HG03378 (cell line): ENCODE measurements around the gene PRR33.
"Not testable (repeated sequence)": the region's sequence is repeated elsewhere in the genome, so short reads cannot be mapped to it uniquely, and the experiment has no call there.

Experiments
- ATAC-seq: cut with Tn5 transposase; IDR thresholded peaks from one replicate; pipeline ENCODE4 v1.9.1; 2021; ENCODE audit warnings: mild to moderate bottlenecking, moderate library complexity; ENCODE audit not compliant: unreplicated experiment

The PRR33 gene

GRCh38 chr11:1878137-1879031 lies 13.3 kb downstream of the PRR33 start:
- ATAC-seq: no peak

- ATAC-seq: no peak
These were observed 14.2 kb downstream of the PRR33 start for GRCh38 chr11:1877211-1878136.

- no peak for ATAC-seq
These were observed 15.2 kb downstream of the PRR33 start for GRCh38 chr11:1876361-1877063.

- not testable (repeated sequence) for ATAC-seq
These were observed 15.8 kb downstream of the PRR33 start for GRCh38 chr11:1875851-1876301.

- no peak for ATAC-seq
These were observed 16.4 kb downstream of the PRR33 start for GRCh38 chr11:1875093-1875850.

- ATAC-seq: not testable (repeated sequence)
These were observed 17.1 kb downstream of the PRR33 start for GRCh38 chr11:1874441-1875092.

- not testable (repeated sequence) for ATAC-seq
These were observed 17.9 kb downstream of the PRR33 start for GRCh38 chr11:1873813-1874150.

- ATAC-seq: no peak
These were observed 18.5 kb downstream of the PRR33 start for GRCh38 chr11:1873048-1873812.

- ATAC-seq: no peak
These were observed 19.3 kb downstream of the PRR33 start for GRCh38 chr11:1872267-1872985.

GRCh38 chr11:1871531-1871930 lies 20.2 kb downstream of the PRR33 start:
- no peak for ATAC-seq

GRCh38 chr11:1870721-1871466 lies 20.8 kb downstream of the PRR33 start:
- ATAC-seq: no peak

- no peak for ATAC-seq
These were observed 21.4 kb downstream of the PRR33 start for GRCh38 chr11:1870326-1870696.

GRCh38 chr11:1869427-1870325 lies 22.0 kb downstream of the PRR33 start:
- no peak for ATAC-seq

- ATAC-seq: no peak
These were observed 22.9 kb downstream of the PRR33 start for GRCh38 chr11:1868636-1869291.

- no peak for ATAC-seq
These were observed 23.5 kb downstream of the PRR33 start for GRCh38 chr11:1868056-1868635.

- no peak for ATAC-seq
These were observed 24.3 kb downstream of the PRR33 start for GRCh38 chr11:1867381-1867780.
